ENCODE measurements around the gene TMEM53.

DNA sequence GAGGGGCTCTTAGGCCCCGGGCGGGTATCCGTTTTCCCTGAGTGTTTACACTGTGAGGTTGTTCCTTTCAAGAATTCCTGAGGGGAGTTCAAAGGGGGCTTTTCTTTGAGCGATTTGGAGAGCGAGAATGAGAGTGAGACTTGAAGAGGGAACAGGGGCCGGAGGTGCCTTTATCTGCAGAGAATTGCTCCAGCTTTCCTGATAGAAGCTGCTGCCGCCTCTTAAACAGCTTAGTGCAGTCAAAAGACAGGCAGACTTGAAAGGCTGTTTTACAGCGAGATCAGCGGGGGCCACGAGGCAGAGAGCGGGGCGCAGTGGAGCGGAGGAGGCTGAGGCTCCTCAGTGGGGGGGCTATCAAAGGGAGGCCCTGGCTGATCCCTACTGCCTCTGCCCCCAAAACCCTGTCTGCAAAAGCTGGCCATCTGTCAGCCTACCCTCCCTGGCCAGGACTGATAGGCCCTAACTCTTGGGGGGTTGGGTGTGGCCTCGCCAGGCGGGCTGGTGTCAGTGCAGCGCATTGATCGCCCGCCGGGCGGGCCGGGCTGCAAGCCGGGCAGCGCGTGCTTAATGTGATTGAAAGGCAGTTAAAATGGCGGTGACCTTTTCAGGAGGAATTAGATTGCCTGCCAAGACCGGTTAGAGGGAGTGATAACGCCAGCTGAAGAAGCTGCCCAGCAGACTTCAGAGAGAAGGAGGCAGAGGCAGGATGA is 36.4 kb downstream of the TMEM53 start:
- TF ChIP-seq POLR2AphosphoS5 (IDR thresholded peaks at IDR 0.05; ENCODE audit: insufficient read depth in 1 of 2, low read depth in 1 of 2): no peak
- TF ChIP-seq, protein P1, sequence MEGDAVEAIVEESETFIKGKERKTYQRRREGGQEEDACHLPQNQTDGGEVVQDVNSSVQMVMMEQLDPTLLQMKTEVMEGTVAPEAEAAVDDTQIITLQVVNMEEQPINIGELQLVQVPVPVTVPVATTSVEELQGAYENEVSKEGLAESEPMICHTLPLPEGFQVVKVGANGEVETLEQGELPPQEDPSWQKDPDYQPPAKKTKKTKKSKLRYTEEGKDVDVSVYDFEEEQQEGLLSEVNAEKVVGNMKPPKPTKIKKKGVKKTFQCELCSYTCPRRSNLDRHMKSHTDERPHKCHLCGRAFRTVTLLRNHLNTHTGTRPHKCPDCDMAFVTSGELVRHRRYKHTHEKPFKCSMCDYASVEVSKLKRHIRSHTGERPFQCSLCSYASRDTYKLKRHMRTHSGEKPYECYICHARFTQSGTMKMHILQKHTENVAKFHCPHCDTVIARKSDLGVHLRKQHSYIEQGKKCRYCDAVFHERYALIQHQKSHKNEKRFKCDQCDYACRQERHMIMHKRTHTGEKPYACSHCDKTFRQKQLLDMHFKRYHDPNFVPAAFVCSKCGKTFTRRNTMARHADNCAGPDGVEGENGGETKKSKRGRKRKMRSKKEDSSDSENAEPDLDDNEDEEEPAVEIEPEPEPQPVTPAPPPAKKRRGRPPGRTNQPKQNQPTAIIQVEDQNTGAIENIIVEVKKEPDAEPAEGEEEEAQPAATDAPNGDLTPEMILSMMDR (IDR thresholded peaks at IDR 0.05): no peak
- TF ChIP-seq POLR2A (IDR thresholded peaks at IDR 0.05): no peak

All from vagina (tissue), 2 donors.